Esophagus muscularis mucosa (tissue), 4 donors: Measurements from ENCODE around the gene SH3D19.

ENCODE experiments used
- CTCF ChIP-seq, 3 experiments: fragments of 200-600 bp in 2 of 3; fragments of 450-650 bp in 1 of 3; sonication (generic) in 2 of 3; IDR thresholded peaks; one replicate each; pipeline ENCODE4 v1.5.1; 2017 to 2019; ENCODE audit warnings: antibody characterized with exemption in 3 of 3, mild to moderate bottlenecking in 2 of 3, moderate library complexity in 1 of 3
- EP300 ChIP-seq: sonication (generic); formaldehyde crosslinking; IDR thresholded peaks from one replicate; pipeline ENCODE4 v1.6.1; 2017; ENCODE audit warnings: antibody characterized with exemption
- POLR2A ChIP-seq: fragments of 450-650 bp; IDR thresholded peaks from one replicate; pipeline ENCODE4 v1.6.1; 2017; ENCODE audit warnings: antibody characterized with exemption, moderate library complexity, mild to moderate bottlenecking, low read depth
- POLR2AphosphoS5 ChIP-seq, 2 donors: sonication (generic); formaldehyde crosslinking; IDR thresholded peaks; one replicate each; pipeline ENCODE4 v1.6.1; 2017; ENCODE audit warnings: antibody characterized with exemption in 2 of 2

GRCh38 chr4:151143811-151144210 lies 181.6 kb downstream of the SH3D19 start:
- TF ChIP-seq EP300 (no peak), CTCF (IDR thresholded peaks at IDR 0.05) (no peak), POLR2A (no peak), POLR2AphosphoS5 (IDR thresholded peaks at IDR 0.05) (no peak)
